Skeletal muscle satellite cell (primary cell): Measurements from ENCODE around the gene RABGAP1.
A peak's percentile ranks its signal among the peaks of the same experiment; 100 is the strongest.

Source experiments
- H3K27me3 ChIP-seq: 2 replicates; pipeline ENCODE4 v1.7.0; 2013; ENCODE audit warnings: low read length; ENCODE audit not compliant: control insufficient read depth, insufficient read depth
- H3K36me3 ChIP-seq: 2 replicates; pipeline ENCODE4 v1.7.0; 2013; ENCODE audit warnings: mild to moderate bottlenecking, control low read depth, low read length; ENCODE audit not compliant: insufficient read depth
- H3K4me1 ChIP-seq: 2 replicates; pipeline ENCODE4 v1.7.0; 2013; ENCODE audit warnings: low read length; ENCODE audit not compliant: control insufficient read depth, insufficient read depth
- H3K4me2 ChIP-seq: 2 replicates; pipeline ENCODE4 v1.7.0; 2013; ENCODE audit warnings: mild to moderate bottlenecking, low read length
- H3K4me3 ChIP-seq: 2 replicates; pipeline ENCODE4 v1.7.0; 2013; ENCODE audit warnings: low read length
- H3K9ac ChIP-seq: 2 replicates; pipeline ENCODE4 v1.7.0; 2013; ENCODE audit warnings: mild to moderate bottlenecking, low read depth, low read length, moderate library complexity
- H3K9me3 ChIP-seq: replicated peaks from 2 replicates; pipeline ENCODE4 v1.7.0; 2013; ENCODE audit warnings: mild to moderate bottlenecking, control low read depth, low read length

Gene RABGAP1

GRCh38 chr9:122948313-122948712, 7.5 kb downstream of the RABGAP1 start:
- Histone ChIP-seq H3K4me2 (no peak overlapping the region), H3K4me3 (no peak overlapping the region), H3K27me3 (no peaks in the 10 kb centered on the region), H3K4me1 (no peaks in the 10 kb centered on the region), H3K9ac (no peak overlapping the region), H3K9me3 (no peaks in the 10 kb centered on the region), H3K36me3 (peaks cover 4% of the 10 kb centered on the region)

- H3K27me3 ChIP-seq = no peaks in the 10 kb centered on the region
These were observed 8.9 kb downstream of the RABGAP1 start for GRCh38 chr9:122949696-122950095.

GRCh38 chr9:122950263-122950662, 9.4 kb downstream of the RABGAP1 start:
- H3K4me2 ChIP-seq = no peak overlapping the region
- H3K9ac ChIP-seq = no peak overlapping the region
- no peak overlapping the region for H3K4me3 ChIP-seq
- no peaks in the 10 kb centered on the region for H3K9me3 ChIP-seq
- H3K4me1 ChIP-seq = peaks cover 16% of the 10 kb centered on the region
- no peaks in the 10 kb centered on the region for H3K27me3 ChIP-seq
- H3K36me3 ChIP-seq = peaks cover 4% of the 10 kb centered on the region

More at GRCh38 chr9:122949696-122950095, 8.9 kb downstream of the RABGAP1 start:
- peaks cover 12% of the 10 kb centered on the region for H3K4me1 ChIP-seq
- no peak overlapping the region for H3K4me2 ChIP-seq
- H3K4me3 ChIP-seq = no peak overlapping the region
- no peak overlapping the region for H3K9ac ChIP-seq
- peaks cover 4% of the 10 kb centered on the region for H3K36me3 ChIP-seq
- no peaks in the 10 kb centered on the region for H3K9me3 ChIP-seq

- H3K36me3 ChIP-seq = peaks cover 4% of the 10 kb centered on the region
- peaks cover 16% of the 10 kb centered on the region for H3K4me1 ChIP-seq
- H3K27me3 ChIP-seq = no peaks in the 10 kb centered on the region
These were observed 10.2 kb downstream of the RABGAP1 start for GRCh38 chr9:122951056-122951455.

GRCh38 chr9:122954253-122954691, 13.5 kb downstream of the RABGAP1 start:
- no peak overlapping the region for H3K9ac ChIP-seq
- H3K4me2 ChIP-seq = peak overlapping the region; percentile 41
- H3K27me3 ChIP-seq = no peaks in the 10 kb centered on the region

More at GRCh38 chr9:122951056-122951455, 10.2 kb downstream of the RABGAP1 start:
- H3K9ac ChIP-seq = no peak overlapping the region
- H3K9me3 ChIP-seq = no peaks in the 10 kb centered on the region
- H3K4me3 ChIP-seq = no peak overlapping the region
- H3K4me2 ChIP-seq = no peak overlapping the region

GRCh38 chr9:122955961-122956360, 15.1 kb downstream of the RABGAP1 start:
- Histone ChIP-seq H3K4me1 (peaks cover 19% of the 10 kb centered on the region), H3K9me3 (no peaks in the 10 kb centered on the region), H3K27me3 (no peaks in the 10 kb centered on the region), H3K9ac (no peak overlapping the region), H3K4me3 (no peak overlapping the region), H3K4me2 (no peak overlapping the region), H3K36me3 (peaks cover 14% of the 10 kb centered on the region)

More at GRCh38 chr9:122954253-122954691, 13.5 kb downstream of the RABGAP1 start:
- no peaks in the 10 kb centered on the region for H3K9me3 ChIP-seq
- no peak overlapping the region for H3K4me3 ChIP-seq
- H3K36me3 ChIP-seq = no peaks in the 10 kb centered on the region
- peaks cover 19% of the 10 kb centered on the region for H3K4me1 ChIP-seq

- Histone ChIP-seq H3K4me2 (no peak overlapping the region), H3K4me1 (peaks cover 2% of the 10 kb centered on the region), H3K9me3 (no peaks in the 10 kb centered on the region), H3K36me3 (peaks cover 34% of the 10 kb centered on the region), H3K27me3 (no peaks in the 10 kb centered on the region), H3K9ac (no peak overlapping the region), H3K4me3 (no peak overlapping the region)
These were observed 20.3 kb downstream of the RABGAP1 start for GRCh38 chr9:122961139-122961538.

GRCh38 chr9:122975196-122975595, 34.4 kb downstream of the RABGAP1 start:
- no peak overlapping the region for H3K9ac ChIP-seq
- peak overlapping the region; percentile 33 for H3K4me2 ChIP-seq
- H3K27me3 ChIP-seq = no peaks in the 10 kb centered on the region
- H3K36me3 ChIP-seq = peaks cover 6% of the 10 kb centered on the region
- peaks cover 20% of the 10 kb centered on the region for H3K4me1 ChIP-seq
- H3K9me3 ChIP-seq = no peaks in the 10 kb centered on the region
- no peak overlapping the region for H3K4me3 ChIP-seq

GRCh38 chr9:122978601-122979000, 37.8 kb downstream of the RABGAP1 start:
- Histone ChIP-seq H3K36me3 (no peaks in the 10 kb centered on the region), H3K27me3 (no peaks in the 10 kb centered on the region), H3K4me3 (no peak overlapping the region), H3K9me3 (no peaks in the 10 kb centered on the region), H3K9ac (no peak overlapping the region), H3K4me1 (peaks cover 20% of the 10 kb centered on the region), H3K4me2 (no peak overlapping the region)

GRCh38 chr9:122986010-122986409, 45.2 kb downstream of the RABGAP1 start:
- Histone ChIP-seq H3K4me2 (no peak overlapping the region), H3K36me3 (peaks cover 25% of the 10 kb centered on the region), H3K4me1 (no peaks in the 10 kb centered on the region), H3K9ac (no peak overlapping the region), H3K9me3 (no peaks in the 10 kb centered on the region), H3K27me3 (no peaks in the 10 kb centered on the region), H3K4me3 (no peak overlapping the region)

- H3K4me1 ChIP-seq = peaks cover 3% of the 10 kb centered on the region
- no peaks in the 10 kb centered on the region for H3K27me3 ChIP-seq
- H3K4me2 ChIP-seq = no peak overlapping the region
- H3K4me3 ChIP-seq = no peak overlapping the region
- H3K36me3 ChIP-seq = peaks cover 25% of the 10 kb centered on the region
- H3K9me3 ChIP-seq = no peaks in the 10 kb centered on the region
- no peak overlapping the region for H3K9ac ChIP-seq
These were observed 47.3 kb downstream of the RABGAP1 start for GRCh38 chr9:122988141-122988540.

- Histone ChIP-seq H3K9me3 (no peaks in the 10 kb centered on the region), H3K4me3 (no peak overlapping the region), H3K4me1 (peaks cover 3% of the 10 kb centered on the region), H3K9ac (no peak overlapping the region), H3K4me2 (no peak overlapping the region), H3K36me3 (peaks cover 29% of the 10 kb centered on the region), H3K27me3 (no peaks in the 10 kb centered on the region)
These were observed 48.3 kb downstream of the RABGAP1 start for GRCh38 chr9:122988920-122989621.
